GM18511 (cell line): Measurements from ENCODE around the gene HIVEP3.

Experiments used
- ATAC-seq: cut with Tn5 transposase; IDR thresholded peaks from one replicate; pipeline ENCODE4 v1.9.1; 2021; ENCODE audit warnings: mild to moderate bottlenecking, moderate library complexity; ENCODE audit not compliant: unreplicated experiment

The HIVEP3 gene

GRCh38 chr1:41875487-41875886, 43.2 kb downstream of the HIVEP3 start:
- no peak for ATAC-seq

GRCh38 chr1:41874903-41875411, 43.8 kb downstream of the HIVEP3 start:
- ATAC-seq: no peak

GRCh38 chr1:41874151-41874719, 44.5 kb downstream of the HIVEP3 start:
- ATAC-seq: no peak

- no peak for ATAC-seq
Measured at GRCh38 chr1:41872074-41872473, 46.6 kb downstream of the HIVEP3 start.

GRCh38 chr1:41870076-41870562, 48.6 kb downstream of the HIVEP3 start:
- ATAC-seq: peak; percentile 74

- ATAC-seq: no peak
Measured at GRCh38 chr1:41868241-41868998, 50.3 kb downstream of the HIVEP3 start.

GRCh38 chr1:41866285-41866684, 52.4 kb downstream of the HIVEP3 start:
- ATAC-seq: no peak

- no peak for ATAC-seq
Measured at GRCh38 chr1:41864471-41865040, 54.2 kb downstream of the HIVEP3 start.

GRCh38 chr1:41863718-41864117, 55.0 kb downstream of the HIVEP3 start:
- ATAC-seq: no peak

- no peak for ATAC-seq
Measured at GRCh38 chr1:41862384-41863221, 56.1 kb downstream of the HIVEP3 start.

GRCh38 chr1:41861535-41862383, 57.0 kb downstream of the HIVEP3 start:
- ATAC-seq: no peak

GRCh38 chr1:41860771-41861170, 58.0 kb downstream of the HIVEP3 start:
- ATAC-seq: no peak

GRCh38 chr1:41860214-41860613, 58.5 kb downstream of the HIVEP3 start:
- no peak for ATAC-seq

GRCh38 chr1:41859686-41860085, 59.0 kb downstream of the HIVEP3 start:
- no peak for ATAC-seq

GRCh38 chr1:41856944-41857285, 61.8 kb downstream of the HIVEP3 start:
- ATAC-seq: no peak

GRCh38 chr1:41856151-41856943, 62.4 kb downstream of the HIVEP3 start:
- no peak for ATAC-seq

- ATAC-seq: no peak
Measured at GRCh38 chr1:41855713-41856112, 63.0 kb downstream of the HIVEP3 start.

GRCh38 chr1:41853907-41854306, 64.8 kb downstream of the HIVEP3 start:
- ATAC-seq: no peak

GRCh38 chr1:41852091-41852490, 66.6 kb downstream of the HIVEP3 start:
- no peak for ATAC-seq
